GM11168 (cell line): Measurements from ENCODE around the gene KIF5A.

Experiments
- in situ Hi-C: fragments of 300-500 bp; cut with MboI; formaldehyde crosslinking; loops from one replicate; pipeline ENCODE4 v1.12.0; 2022; ENCODE audit warnings: low sequenced_read_pairs; ENCODE audit not compliant: unreplicated experiment

The KIF5A gene

DNA sequence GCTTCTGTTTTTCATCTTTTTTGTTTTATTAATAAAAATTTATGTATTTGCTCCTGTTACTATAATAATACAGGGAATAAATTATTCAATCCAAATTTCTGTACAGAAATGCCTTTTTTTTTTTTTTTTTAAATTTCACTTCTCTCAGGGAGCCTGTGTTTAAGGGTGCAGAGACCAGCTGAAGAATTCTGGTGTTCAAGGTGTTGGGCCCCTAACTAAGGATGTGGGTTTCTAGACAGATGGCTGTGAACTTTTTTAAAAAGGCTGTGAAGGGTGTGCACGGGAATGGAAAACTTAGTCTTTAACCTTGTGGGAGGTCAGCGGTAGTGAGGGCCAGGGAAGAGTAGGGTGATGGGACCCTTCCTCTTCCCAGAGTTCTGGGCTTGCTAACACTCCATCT is 53.5 kb downstream of the KIF5A start:
- in situ Hi-C loops, result no loop called here

DNA sequence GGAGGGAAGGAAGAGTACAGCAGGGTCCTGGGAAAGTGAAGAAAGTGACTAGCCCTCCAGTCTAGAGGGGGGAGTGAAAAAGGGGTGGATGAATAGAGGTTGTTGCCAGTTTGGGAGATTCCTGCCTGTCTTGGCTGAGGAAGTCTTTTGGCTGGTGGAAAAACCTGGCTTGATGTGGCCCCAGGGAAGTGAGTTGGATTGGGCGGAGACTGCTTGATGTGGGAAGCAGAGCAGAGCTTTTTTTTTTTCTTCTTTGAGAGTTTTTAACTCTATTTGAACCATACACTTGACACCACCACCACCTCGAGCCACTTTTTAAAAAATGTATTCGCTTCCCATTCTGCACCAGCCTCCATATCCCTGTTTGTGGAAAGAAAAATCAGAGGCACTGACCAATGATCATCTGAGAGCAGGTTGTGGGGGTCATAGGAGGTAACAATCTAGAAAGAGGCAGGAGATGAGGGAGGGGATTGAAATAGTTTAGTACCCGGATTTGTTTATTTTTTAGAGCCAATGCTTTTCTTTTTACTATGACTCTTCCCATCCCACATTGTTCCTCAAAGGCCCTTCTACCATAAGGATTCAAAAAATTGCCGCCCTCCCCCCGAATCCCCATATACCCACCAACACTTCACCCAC is 54.1 kb downstream of the KIF5A start:
- in situ Hi-C loops, result no loop called here

DNA sequence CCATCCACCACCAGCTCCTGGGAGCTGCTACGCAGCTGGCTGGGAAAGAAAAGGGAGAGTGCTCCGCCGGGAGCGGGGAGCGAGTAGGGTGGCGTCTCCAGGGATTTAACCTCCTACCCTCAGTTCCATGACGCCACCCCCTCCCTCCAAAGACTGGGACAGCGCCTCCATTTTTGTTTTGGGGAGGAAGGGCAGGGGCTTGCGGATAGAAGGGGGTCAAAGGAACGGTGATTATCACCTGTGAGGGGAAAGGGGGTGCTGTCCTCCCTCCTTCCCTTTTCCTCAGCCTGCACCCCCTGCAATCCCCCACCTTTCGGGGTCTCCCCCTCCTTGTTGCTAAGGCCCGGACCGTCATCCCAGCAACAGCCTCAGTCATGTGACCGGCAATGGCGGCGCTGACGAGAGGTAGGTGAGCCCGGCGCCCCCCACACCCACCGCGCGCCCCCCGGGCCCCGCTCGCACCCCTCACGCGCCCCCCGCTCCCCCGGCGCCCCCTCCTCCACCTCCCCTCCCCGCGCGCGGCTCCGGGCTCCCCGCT is 54.7 kb downstream of the KIF5A start, which contains the start of gene DTX3:
TSS of gene DTX3 (plus strand) at position 371 of the 538 bp plus-strand sequence. CDS start 1,694 bp downstream, outside the sequence.
- in situ Hi-C loops, result no loop called here

DNA sequence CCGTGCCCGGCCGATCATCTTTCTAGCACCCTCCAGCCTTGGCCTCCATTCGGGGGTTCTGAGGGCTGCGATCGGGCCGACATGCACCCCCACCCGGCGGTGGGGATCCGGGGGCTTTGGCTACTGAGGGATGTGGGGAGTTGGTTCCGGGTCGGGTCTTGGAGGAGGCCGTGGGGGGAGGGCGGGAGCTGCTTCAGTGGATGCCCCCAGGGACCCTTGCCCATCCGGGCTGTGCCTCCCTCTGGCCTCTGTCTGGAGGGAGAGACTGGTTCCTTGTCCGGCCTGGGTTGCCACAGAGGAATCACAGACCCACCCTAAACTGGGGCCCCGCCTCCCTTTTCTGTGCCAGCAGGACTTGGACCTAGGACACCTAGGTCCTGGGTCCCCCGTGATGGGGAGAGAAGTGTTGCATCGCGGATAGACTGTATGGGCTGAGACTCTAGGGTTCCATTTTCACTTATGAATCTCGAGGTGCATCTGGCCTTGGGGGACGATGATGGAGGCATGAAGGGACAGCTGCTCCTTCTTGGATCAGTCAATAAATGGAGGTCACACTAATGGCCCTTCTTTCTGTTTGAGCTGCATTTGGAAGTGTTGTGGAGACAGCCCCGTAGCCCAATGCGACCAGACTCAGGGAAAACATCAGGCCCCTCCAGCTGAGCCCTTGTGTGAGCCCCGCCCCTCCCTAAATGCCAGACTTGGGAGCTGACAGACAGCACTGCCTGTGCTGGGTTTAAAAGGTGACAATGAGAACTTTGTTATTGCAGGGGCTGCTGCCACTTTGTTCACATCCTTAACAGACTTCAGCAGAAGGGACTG is 55.4 kb downstream of the KIF5A start:
- in situ Hi-C loops, result no loop called here

DNA sequence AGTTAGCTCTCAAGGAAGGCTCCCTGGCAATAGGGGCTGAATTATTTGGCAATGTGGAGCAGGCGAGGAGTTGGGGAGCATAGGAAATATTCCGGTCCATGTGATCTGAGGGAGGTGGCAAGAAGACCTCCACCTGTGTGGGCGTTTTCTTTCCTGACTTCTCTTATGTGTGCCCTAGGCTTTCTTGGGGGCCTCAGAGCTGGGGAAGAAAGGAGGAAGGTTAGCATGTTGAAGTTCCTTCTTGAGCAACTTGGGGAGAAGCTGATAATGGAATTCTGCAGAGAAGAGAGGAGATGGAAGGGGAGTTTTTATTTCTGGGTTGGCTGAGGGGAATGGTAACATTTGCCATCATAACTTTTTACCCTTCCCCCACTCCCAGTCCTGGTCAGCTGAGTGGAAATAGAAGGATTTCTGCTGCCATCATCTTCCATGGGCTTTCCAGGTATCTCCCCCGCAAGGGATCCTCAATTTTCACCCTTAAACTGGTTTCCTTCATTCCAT is 56.0 kb downstream of the KIF5A start:
- in situ Hi-C loops, result no loop called here

DNA sequence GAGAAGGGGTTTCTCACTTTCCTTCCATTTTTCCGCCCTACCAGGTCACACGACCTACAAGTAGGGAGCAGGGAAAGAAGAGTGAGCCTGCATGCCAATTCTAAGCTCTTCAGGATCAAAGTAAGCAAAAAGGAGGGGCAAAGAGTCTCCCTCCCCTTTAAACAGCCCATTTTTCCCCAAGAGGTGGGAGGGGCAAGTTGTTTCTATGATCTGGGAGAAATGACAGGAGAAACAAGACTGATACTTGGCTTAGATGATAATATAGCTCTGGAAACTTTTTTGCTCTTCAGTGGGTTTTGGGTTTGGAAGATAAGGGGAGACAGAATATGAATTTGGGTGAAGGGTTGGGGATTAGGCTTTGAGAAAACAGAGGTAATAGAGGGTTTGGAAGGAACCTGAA is 56.6 kb downstream of the KIF5A start:
- in situ Hi-C loops, result no loop called here

DNA sequence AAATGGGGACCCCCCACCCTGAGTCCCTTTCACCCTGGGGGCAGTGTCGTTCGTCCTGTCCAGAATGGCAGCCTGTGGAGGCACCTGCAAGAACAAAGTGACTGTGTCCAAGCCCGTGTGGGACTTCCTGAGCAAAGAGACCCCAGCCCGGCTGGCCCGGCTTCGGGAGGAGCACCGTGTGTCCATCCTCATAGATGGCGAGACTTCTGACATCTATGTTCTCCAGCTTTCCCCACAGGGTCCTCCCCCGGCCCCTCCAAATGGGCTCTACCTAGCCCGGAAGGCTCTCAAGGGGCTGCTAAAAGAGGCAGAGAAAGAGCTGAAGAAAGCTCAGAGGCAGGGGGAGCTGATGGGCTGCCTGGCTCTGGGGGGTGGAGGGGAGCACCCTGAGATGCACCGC is 57.0 kb downstream of the KIF5A start:
- in situ Hi-C loops, result no loop called here

DNA sequence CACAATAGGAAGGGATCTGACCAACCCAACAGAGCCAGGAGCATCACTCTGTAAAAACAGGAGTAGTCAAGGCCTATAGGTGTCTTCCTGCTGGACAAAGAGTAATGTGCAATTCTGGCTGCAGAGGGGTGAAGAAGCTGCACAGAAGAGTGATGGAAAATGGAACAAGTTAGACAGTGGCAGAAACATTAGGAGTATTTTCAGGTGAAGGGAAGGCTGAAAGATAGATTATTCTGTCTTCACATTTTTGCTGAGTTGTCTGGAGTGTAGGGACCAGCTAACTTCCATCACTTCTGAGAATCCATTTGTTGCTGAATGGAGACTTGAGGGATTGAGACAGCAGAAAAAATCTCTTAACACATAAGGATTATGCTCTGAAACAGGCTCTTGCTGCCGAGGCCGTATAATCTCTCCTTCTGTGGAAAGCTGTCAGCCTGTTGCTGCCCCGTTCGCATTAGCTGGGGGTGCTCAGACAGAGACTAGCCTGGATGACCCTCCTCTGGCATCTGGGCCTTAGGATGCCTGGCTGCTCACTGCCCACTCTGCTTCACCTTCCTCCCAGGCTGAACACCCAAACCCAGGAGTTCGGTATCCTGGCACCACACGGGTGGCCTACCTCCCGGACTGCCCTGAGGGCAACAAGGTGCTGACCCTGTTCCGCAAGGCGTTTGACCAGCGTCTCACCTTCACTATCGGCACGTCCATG is 58.3 kb downstream of the KIF5A start:
- in situ Hi-C loops, result no loop called here

DNA sequence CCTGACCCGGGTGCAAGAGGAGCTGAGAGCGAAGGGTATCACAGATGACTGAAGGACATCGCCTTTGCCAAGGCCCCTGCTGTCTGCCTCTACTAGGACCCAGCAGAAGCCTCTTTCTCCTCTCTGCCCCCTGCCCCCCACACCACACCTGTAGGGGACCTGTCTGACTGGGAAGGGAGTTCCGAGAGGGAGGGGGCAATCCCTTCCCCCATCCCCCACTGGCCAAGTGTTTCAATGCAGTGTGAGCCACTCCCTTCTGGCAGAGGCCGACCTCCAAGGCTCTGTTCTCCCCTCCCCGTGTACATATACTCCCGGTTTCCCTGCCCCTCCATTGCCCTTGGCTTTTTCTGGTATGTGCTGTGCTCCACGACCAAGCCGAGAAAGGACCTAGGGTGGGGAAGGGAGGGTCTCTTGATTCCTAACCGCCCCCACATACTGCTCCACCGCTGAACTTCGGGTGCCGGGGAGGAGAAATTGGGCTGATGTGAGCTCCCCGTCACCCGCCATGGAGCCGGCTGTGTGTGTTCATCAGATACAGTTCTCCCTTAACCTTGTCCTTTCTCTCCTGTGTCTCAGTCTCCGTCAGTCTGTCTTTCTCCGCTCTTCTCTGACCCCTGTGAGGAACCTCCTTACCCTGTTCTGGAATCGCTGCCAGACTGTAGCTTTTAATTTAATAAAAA is 59.4 kb downstream of the KIF5A start:
- in situ Hi-C loops, result no loop called here

DNA sequence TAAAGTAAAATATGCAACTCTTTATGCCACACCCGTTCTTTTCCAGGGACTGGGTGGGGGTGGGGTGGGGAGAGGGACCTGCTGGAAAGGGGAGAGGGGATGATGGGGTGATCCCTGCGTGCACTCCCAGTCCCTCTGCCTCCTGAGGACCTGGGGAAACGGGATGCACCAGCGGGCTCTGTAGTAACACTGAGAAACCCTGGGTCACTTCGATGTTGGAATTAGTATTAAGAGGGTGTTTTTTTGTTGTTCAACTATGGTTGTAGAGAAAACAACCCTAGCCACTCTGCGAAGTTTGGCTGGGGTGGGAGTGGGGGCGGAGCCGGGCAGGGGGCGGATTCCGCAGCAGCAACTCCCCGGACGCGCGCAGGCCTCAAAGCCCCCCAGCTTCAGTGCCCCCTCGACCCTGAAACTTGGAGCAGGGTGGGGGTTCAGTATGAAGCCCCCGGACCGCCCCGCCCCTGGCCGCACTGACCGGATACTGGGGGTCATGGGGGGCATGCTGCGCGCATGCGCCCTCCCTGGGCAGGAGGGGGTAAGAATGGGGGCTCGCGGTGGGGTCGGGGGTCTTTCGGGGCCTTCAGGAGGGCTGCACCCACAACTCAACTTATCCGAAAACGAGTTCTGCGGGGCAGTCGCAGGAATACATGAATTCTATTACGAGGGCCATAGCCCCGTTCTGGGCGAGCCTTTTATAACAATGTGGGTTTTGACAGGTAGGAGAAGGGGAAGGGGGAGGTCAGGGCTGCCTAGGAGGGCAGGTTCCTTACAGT is 60.1 kb downstream of the KIF5A start:
- in situ Hi-C loops, result no loop called here

DNA sequence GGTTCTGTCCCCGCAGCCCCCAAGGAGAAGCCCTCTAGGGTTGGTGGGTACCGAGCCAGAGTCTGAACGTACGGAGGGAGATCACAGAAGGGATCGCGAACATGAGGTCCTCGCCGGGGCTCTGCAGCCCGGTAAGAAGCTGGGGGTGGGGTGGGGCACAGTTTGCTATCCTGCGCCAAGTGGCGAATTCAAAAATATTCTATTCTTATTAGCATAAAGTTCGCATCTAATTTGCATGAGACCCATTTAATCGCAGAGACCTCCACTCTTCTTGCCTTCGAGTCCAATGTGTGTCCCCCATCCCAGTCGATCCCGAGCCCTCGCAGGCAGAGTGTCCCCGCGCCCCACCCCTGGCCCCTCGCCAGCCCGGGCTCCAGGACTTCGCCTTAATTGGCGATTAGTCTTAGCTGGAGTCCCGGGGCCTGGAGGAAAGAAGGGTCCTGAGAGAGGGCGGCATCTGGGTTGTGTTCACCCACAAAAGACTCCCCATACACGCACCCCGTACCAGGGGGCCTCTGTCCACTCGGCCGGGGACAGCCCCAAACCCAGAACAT is 60.8 kb downstream of the KIF5A start:
- in situ Hi-C loops, result no loop called here

DNA sequence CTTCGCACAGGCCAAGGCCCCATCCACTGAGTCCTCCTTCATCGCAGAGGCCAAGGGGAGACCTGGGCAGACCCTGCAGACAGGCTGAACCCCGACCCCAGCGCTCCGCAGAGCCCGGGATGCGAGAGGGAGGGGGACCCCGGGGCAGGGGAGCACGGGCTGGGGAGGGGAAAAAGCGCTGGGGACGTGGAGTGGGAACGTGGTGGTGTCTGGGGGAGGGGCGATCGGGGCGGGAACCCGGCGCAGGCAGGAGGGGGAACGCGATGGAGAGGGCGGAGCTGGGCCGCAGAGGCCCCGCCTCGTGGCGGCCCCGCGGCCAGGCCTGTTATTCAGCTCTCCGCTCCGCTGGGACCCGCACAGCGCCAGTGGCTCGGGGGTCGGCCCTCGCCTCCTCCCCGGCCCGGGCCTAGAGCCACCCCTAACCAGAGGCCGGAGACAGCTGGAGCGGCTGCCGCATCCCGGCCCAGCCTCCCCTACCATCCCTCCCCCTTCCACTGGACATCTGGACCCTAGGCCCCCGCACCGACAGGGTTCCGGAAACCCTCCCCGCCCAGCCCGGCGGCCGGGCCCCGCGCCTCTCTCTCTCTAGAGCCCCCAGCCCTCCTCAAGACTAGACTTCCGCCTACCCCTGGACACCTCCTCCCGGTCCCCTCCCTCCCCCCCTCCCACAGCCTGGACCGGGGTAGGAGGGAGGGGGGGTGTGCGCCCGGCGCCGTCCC is 61.4 kb downstream of the KIF5A start, which contains the start of gene ARHGEF25:
TSS of gene ARHGEF25 (plus strand) at position 328 of the 719 bp plus-strand sequence. CDS start 460 bp downstream, outside the sequence.
- in situ Hi-C loops, result no loop called here

DNA sequence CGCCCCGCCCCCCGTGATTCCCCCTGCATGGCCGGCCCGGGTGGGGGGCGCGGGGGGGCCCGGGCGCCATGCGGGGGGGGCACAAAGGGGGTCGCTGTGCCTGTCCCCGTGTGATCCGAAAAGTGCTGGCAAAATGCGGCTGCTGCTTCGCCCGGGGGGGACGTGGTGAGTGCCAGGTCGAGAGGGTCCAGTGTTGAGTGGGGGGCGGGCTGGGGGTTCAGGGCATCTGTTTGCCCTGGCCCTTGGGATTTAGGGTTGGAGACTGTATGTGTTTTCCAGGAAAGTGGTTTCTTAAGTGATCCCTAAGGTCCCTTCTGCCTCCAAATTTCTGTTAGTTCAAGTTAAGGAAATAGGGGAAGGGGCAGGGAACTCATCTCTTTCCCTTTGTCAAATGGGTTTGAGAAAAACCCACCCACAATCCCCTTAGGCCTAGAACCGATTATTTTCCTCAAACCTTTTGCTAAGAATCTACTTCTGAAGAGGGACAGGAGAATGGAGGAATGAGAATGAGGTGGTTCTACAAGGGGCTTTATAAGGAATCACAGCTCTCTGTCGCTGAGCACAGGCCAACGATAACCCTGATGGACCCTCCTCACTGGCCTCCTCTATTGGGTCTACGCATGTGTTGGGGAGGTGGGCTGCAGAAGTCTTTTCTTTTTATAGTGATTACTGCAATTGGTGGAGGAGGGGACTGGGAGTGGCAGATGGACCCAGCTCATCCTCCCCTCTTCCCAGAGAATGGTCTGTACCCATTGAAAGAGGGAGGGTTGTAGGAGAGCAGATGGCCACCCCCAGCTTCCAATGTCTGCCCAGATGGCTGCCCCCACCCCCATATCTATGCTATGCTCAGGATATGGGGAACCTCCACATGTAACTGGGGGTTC is 62.2 kb downstream of the KIF5A start:
- in situ Hi-C loops, result no loop called here

DNA sequence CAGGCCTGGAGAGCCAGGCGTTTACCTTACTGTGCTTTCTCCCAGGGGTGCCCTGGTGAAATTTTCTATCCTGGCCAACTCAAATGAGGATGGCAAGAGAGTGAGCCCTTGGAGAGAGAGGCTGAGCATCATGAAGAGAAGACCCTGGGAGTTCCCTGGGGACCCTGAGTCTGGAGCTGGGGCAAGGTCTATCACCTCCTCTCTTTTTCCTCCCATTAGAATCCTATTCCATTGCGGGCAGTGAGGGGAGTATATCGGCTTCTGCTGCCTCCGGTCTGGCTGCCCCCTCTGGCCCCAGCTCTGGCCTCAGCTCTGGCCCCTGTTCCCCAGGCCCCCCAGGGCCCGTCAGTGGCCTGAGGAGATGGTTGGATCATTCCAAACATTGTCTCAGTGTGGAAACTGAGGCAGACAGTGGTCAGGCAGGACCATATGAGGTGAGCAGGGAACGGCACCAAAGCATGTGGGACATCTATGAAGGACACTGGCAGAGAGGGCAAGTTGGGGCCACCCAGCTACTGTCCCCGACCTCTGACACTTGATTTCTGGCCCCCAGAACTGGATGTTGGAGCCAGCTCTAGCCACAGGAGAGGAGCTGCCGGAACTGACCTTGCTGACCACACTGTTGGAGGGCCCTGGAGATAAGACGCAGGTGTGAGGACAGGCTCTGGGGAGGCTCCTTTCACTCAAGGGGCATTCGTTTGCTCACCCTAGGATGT is 63.0 kb downstream of the KIF5A start:
- in situ Hi-C loops, result no loop called here

DNA sequence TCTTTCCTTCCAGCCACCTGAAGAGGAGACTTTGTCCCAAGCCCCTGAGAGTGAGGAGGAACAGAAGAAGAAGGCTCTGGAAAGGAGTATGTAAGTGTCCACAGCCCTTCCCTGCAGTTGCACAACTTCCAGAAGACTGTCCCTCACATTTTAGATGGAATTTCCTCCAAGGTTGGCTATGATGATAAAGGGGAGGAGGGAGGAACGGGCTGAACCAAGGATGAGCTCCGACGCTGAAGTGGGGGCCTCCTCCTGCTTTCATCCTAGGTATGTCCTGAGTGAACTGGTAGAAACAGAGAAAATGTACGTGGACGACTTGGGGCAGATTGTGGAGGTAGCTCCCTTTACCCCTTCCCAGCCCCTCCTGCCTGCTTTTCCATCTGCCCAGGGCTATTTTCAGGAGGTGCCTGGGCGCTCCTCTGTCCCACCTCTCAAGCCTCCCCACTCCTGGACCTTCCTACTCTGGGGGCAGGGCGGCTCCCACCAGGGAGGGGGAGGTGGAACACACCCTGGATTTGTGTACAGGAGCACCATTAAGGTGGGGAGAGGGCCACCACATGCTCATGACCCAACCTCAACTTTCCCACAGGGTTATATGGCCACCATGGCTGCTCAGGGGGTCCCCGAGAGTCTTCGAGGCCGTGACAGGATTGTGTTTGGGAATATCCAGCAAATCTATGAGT is 63.7 kb downstream of the KIF5A start:
- in situ Hi-C loops, result no loop called here
